ENCODE results near the gene ELMO1.

ELMO1 gene

GRCh38 chr7:37209195-37209594 lies 239.5 kb downstream of the ELMO1 start:
- DNase-seq, result no peak

- peak; percentile 31 for DNase-seq
These were observed 240.1 kb downstream of the ELMO1 start for GRCh38 chr7:37208528-37208927.

GRCh38 chr7:37206192-37206591 lies 242.5 kb downstream of the ELMO1 start:
- DNase-seq, result peak; percentile 54

GRCh38 chr7:37205451-37205850 lies 243.2 kb downstream of the ELMO1 start:
- no peak for DNase-seq

GRCh38 chr7:37201876-37202198 lies 246.8 kb downstream of the ELMO1 start:
- DNase-seq, result no peak

- peak; percentile 48 for DNase-seq
These were observed 247.4 kb downstream of the ELMO1 start for GRCh38 chr7:37201003-37201875.

GRCh38 chr7:37198906-37199485 lies 249.7 kb downstream of the ELMO1 start:
- DNase-seq, result peak; percentile 74

GRCh38 chr7:37198041-37198905 lies 250.4 kb downstream of the ELMO1 start:
- peak; percentile 8 for DNase-seq

- DNase-seq, result no peak
These were observed 251.6 kb downstream of the ELMO1 start for GRCh38 chr7:37197108-37197507.

- DNase-seq, result no peak
These were observed 252.0 kb downstream of the ELMO1 start for GRCh38 chr7:37196676-37197075.

- no peak for DNase-seq
These were observed 253.3 kb downstream of the ELMO1 start for GRCh38 chr7:37195388-37195787.

GRCh38 chr7:37194943-37195342 lies 253.7 kb downstream of the ELMO1 start:
- no peak for DNase-seq

GRCh38 chr7:37193775-37194135 lies 254.9 kb downstream of the ELMO1 start:
- no peak for DNase-seq

GRCh38 chr7:37193087-37193774 lies 255.4 kb downstream of the ELMO1 start:
- DNase-seq, result no peak

GRCh38 chr7:37191797-37192196 lies 256.9 kb downstream of the ELMO1 start:
- DNase-seq, result no peak

- no peak for DNase-seq
These were observed 261.5 kb downstream of the ELMO1 start for GRCh38 chr7:37187179-37187578.

- no peak for DNase-seq
These were observed 261.9 kb downstream of the ELMO1 start for GRCh38 chr7:37186753-37187152.

GRCh38 chr7:37181550-37181932 lies 267.1 kb downstream of the ELMO1 start:
- DNase-seq, result peak; percentile 22

- no peak for DNase-seq
These were observed 267.7 kb downstream of the ELMO1 start for GRCh38 chr7:37180828-37181549.

GRCh38 chr7:37176079-37176478 lies 272.6 kb downstream of the ELMO1 start:
- no peak for DNase-seq

GRCh38 chr7:37174460-37174859 lies 274.2 kb downstream of the ELMO1 start:
- DNase-seq, result no peak

- peak; percentile 41 for DNase-seq
These were observed 275.0 kb downstream of the ELMO1 start for GRCh38 chr7:37173670-37174069.

All from activated CD4-positive, alpha-beta T cell treated with anti-CD3 and anti-CD28 coated beads, Interleukin-10, Interleukin-2, amounts not matched to agents 100 ng/mL and 50 ng/mL, durations not matched to agents 16 hours and 8 hours (primary cell).